HEK293 (cell line): ENCODE measurements around the gene MAML1.

Experiments
- GLIS1 ChIP-seq: fragments of 450-650 bp; formaldehyde crosslinking; IDR thresholded peaks from 2 replicates; pipeline ENCODE4 v1.5.1; 2016; ENCODE audit warnings: missing biosample characterization, missing genetic modification characterization
- HOXC10 ChIP-seq: sonication (generic); formaldehyde crosslinking; IDR thresholded peaks from 2 replicates; pipeline ENCODE4 v1.8.1; 2023; ENCODE audit warnings: mild to moderate bottlenecking, missing genetic modification reagents
- HOXD13 ChIP-seq: sonication (generic); formaldehyde crosslinking; IDR thresholded peaks from 2 replicates; pipeline ENCODE4 v1.8.0; 2022; ENCODE audit warnings: missing genetic modification reagents, borderline replicate concordance
- IKZF3 ChIP-seq: fragments of 450-650 bp; IDR thresholded peaks from 2 replicates; pipeline ENCODE4 v1.5.0; 2018; ENCODE audit warnings: missing biosample characterization, mild to moderate bottlenecking, missing genetic modification characterization, moderate library complexity
- KLF16 ChIP-seq: fragments of 450-650 bp; formaldehyde crosslinking; IDR thresholded peaks from 2 replicates; pipeline ENCODE4 v1.5.1; 2017; ENCODE audit warnings: missing biosample characterization, missing genetic modification characterization
- SETDB1 ChIP-seq: IDR thresholded peaks from one replicate; pipeline ENCODE4 v1.6.1; 2017; ENCODE audit warnings: mild to moderate bottlenecking, low read length, moderate library complexity, mixed read lengths; ENCODE audit not compliant: insufficient read length
- SP7 ChIP-seq: fragments of 450-650 bp; formaldehyde crosslinking; IDR thresholded peaks from 2 replicates; pipeline ENCODE4 v1.5.1; 2016; ENCODE audit warnings: missing biosample characterization, missing genetic modification characterization
- ZBTB48 ChIP-seq: fragments of 450-650 bp; formaldehyde crosslinking; IDR thresholded peaks from 2 replicates; pipeline ENCODE4 v1.5.1; 2016; ENCODE audit warnings: missing biosample characterization, missing genetic modification characterization
- ZFHX2 ChIP-seq: fragments of 450-650 bp; formaldehyde crosslinking; conservative IDR thresholded peaks from 2 replicates; pipeline ENCODE4 v1.5.1; 2016; ENCODE audit warnings: missing biosample characterization, missing genetic modification characterization
- ZIC2 ChIP-seq: fragments of 450-650 bp; formaldehyde crosslinking; IDR thresholded peaks from 2 replicates; pipeline ENCODE4 v1.5.1; 2016; ENCODE audit warnings: missing biosample characterization, missing genetic modification characterization
- ZNF114 ChIP-seq: fragments of 450-650 bp; formaldehyde crosslinking; IDR thresholded peaks from 2 replicates; pipeline ENCODE4 v1.5.0; 2017; ENCODE audit warnings: missing biosample characterization, missing genetic modification characterization
- ZNF146 ChIP-seq: fragments of 450-650 bp; formaldehyde crosslinking; IDR thresholded peaks from 2 replicates; pipeline ENCODE4 v1.5.1; 2016; ENCODE audit warnings: missing biosample characterization, missing genetic modification characterization
- ZNF184 ChIP-seq: fragments of 450-650 bp; IDR thresholded peaks from 2 replicates; pipeline ENCODE4 v1.5.1; 2018; ENCODE audit warnings: missing biosample characterization, mild to moderate bottlenecking, missing genetic modification characterization
- ZNF211 ChIP-seq: fragments of 450-650 bp; formaldehyde crosslinking; IDR thresholded peaks from 2 replicates; pipeline ENCODE4 v1.5.1; 2016; ENCODE audit warnings: low read depth, missing biosample characterization, missing genetic modification characterization
- ZNF23 ChIP-seq: fragments of 450-650 bp; formaldehyde crosslinking; IDR thresholded peaks from 2 replicates; pipeline ENCODE4 v1.5.1; 2016; ENCODE audit warnings: missing biosample characterization, missing genetic modification characterization, borderline replicate concordance
- ZNF248 ChIP-seq: fragments of 450-650 bp; formaldehyde crosslinking; IDR thresholded peaks from 2 replicates; pipeline ENCODE4 v1.5.1; 2017; ENCODE audit warnings: missing biosample characterization, missing genetic modification characterization
- ZNF302 ChIP-seq: fragments of 450-650 bp; formaldehyde crosslinking; IDR thresholded peaks from 2 replicates; pipeline ENCODE4 v1.5.1; 2016; ENCODE audit warnings: missing biosample characterization, missing genetic modification characterization, low read depth
- ZNF311 ChIP-seq: fragments of 450-650 bp; formaldehyde crosslinking; IDR thresholded peaks from 2 replicates; pipeline ENCODE4 v1.5.1; 2017; ENCODE audit warnings: missing biosample characterization, missing genetic modification characterization, borderline replicate concordance
- ZNF335 ChIP-seq: fragments of 450-650 bp; formaldehyde crosslinking; conservative IDR thresholded peaks from 2 replicates; pipeline ENCODE4 v1.5.1; 2016; ENCODE audit warnings: missing biosample characterization, missing genetic modification characterization
- ZNF350 ChIP-seq: fragments of 450-650 bp; formaldehyde crosslinking; IDR thresholded peaks from 2 replicates; pipeline ENCODE4 v1.5.0; 2017; ENCODE audit warnings: missing biosample characterization, mild to moderate bottlenecking, missing genetic modification characterization
- ZNF416 ChIP-seq: fragments of 450-650 bp; formaldehyde crosslinking; IDR thresholded peaks from 2 replicates; pipeline ENCODE4 v1.5.1; 2016; ENCODE audit warnings: missing biosample characterization, missing genetic modification characterization
- ZNF561 ChIP-seq: fragments of 450-650 bp; IDR thresholded peaks from 2 replicates; pipeline ENCODE4 v1.5.1; 2018; ENCODE audit warnings: missing biosample characterization, missing genetic modification characterization, borderline replicate concordance
- ZNF600 ChIP-seq: fragments of 450-650 bp; formaldehyde crosslinking; IDR thresholded peaks from 2 replicates; pipeline ENCODE4 v1.5.1; 2016; ENCODE audit warnings: missing biosample characterization, missing genetic modification characterization
- ZNF670 ChIP-seq: fragments of 450-650 bp; formaldehyde crosslinking; IDR thresholded peaks from 2 replicates; pipeline ENCODE4 v1.5.1; 2016; ENCODE audit warnings: missing biosample characterization, missing genetic modification characterization, low read depth
- ZNF677 ChIP-seq: fragments of 450-650 bp; IDR thresholded peaks from 2 replicates; pipeline ENCODE4 v1.5.0; 2018; ENCODE audit warnings: missing biosample characterization, mild to moderate bottlenecking, missing genetic modification characterization, moderate library complexity
- ZNF792 ChIP-seq: fragments of 450-650 bp; formaldehyde crosslinking; IDR thresholded peaks from 2 replicates; pipeline ENCODE4 v1.5.1; 2016; ENCODE audit warnings: missing biosample characterization, missing genetic modification characterization
- ZNF837 ChIP-seq: fragments of 450-650 bp; formaldehyde crosslinking; IDR thresholded peaks from 2 replicates; pipeline ENCODE4 v1.5.1; 2016; ENCODE audit warnings: missing biosample characterization, missing genetic modification characterization
- ZSCAN30 ChIP-seq: fragments of 450-650 bp; IDR thresholded peaks from 2 replicates; pipeline ENCODE4 v1.5.1; 2018; ENCODE audit warnings: missing biosample characterization, mild to moderate bottlenecking, missing genetic modification characterization, moderate library complexity
- TF ChIP-seq, protein P1 (sequence below): fragments of 450-650 bp; formaldehyde crosslinking; IDR thresholded peaks from 2 replicates; pipeline ENCODE4 v1.5.1; 2016; ENCODE audit warnings: missing biosample characterization, missing genetic modification characterization
- TF ChIP-seq, protein P2 (sequence below): fragments of 450-650 bp; formaldehyde crosslinking; IDR thresholded peaks from 2 replicates; pipeline ENCODE4 v1.5.1; 2016; ENCODE audit warnings: missing biosample characterization, missing genetic modification characterization
- TF ChIP-seq, protein P3 (sequence below): fragments of 450-650 bp; formaldehyde crosslinking; IDR thresholded peaks from 2 replicates; pipeline ENCODE4 v1.5.1; 2016; ENCODE audit warnings: missing biosample characterization, missing genetic modification characterization
- TF ChIP-seq, protein P4 (sequence below): fragments of 450-650 bp; formaldehyde crosslinking; IDR thresholded peaks from 2 replicates; pipeline ENCODE4 v1.5.1; 2016; ENCODE audit warnings: missing biosample characterization, missing genetic modification characterization

Gene MAML1

DNA sequence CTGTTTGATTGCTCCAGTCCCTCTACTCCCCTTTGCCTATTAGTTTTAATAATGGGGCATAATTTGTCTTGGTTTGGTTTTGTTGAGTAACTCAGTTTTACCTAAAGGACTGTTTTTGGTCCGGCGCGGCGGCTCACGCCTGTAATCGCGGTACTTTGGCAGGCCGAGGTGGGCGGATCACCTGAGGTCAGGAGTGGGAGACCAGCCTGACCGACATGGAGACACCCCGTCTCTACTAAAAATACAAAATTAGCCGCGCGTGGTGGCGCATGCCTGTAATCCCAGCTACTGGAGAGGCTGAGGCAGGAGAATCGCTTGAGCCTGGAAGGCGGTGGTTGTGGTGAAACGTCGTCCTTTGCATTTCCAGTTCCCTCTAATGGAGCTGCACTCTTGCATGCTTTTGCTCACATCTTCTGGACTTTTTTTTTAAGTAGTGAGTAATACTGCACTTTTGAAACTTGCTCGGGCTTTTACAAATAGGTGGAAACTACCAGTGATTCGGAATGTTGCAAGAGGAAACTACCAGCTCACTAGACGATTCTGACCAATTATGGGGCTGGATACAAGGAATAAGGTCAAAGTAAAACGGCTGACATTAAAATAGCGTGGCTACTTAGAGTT lies 721 bp upstream of the MAML1 start (continued):
- no peak for TF ChIP-seq ZNF350
- no peak for TF ChIP-seq ZNF211
- no peak for TF ChIP-seq ZNF23
- no peak for TF ChIP-seq SP7 (tag by site-specific recombination)
- no peak for TF ChIP-seq ZNF670 (tag by site-specific recombination)
- no peak for TF ChIP-seq ZBTB48 (tag by site-specific recombination)
- TF ChIP-seq, protein P1, sequence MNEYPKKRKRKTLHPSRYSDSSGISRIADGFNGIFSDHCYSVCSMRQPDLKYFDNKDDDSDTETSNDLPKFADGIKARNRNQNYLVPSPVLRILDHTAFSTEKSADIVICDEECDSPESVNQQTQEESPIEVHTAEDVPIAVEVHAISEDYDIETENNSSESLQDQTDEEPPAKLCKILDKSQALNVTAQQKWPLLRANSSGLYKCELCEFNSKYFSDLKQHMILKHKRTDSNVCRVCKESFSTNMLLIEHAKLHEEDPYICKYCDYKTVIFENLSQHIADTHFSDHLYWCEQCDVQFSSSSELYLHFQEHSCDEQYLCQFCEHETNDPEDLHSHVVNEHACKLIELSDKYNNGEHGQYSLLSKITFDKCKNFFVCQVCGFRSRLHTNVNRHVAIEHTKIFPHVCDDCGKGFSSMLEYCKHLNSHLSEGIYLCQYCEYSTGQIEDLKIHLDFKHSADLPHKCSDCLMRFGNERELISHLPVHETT (tag by site-specific recombination), result no peak
- peak; percentile 82 for TF ChIP-seq ZNF600
- no peak for TF ChIP-seq ZNF561 (tag by site-specific recombination)
- TF ChIP-seq GLIS1 (tag by site-specific recombination), result no peak
- no peak for TF ChIP-seq ZNF184 (tag by site-specific recombination)
- TF ChIP-seq IKZF3 (tag by site-specific recombination), result no peak
- TF ChIP-seq ZIC2 (tag by site-specific recombination), result no peak
- TF ChIP-seq, protein P2, sequence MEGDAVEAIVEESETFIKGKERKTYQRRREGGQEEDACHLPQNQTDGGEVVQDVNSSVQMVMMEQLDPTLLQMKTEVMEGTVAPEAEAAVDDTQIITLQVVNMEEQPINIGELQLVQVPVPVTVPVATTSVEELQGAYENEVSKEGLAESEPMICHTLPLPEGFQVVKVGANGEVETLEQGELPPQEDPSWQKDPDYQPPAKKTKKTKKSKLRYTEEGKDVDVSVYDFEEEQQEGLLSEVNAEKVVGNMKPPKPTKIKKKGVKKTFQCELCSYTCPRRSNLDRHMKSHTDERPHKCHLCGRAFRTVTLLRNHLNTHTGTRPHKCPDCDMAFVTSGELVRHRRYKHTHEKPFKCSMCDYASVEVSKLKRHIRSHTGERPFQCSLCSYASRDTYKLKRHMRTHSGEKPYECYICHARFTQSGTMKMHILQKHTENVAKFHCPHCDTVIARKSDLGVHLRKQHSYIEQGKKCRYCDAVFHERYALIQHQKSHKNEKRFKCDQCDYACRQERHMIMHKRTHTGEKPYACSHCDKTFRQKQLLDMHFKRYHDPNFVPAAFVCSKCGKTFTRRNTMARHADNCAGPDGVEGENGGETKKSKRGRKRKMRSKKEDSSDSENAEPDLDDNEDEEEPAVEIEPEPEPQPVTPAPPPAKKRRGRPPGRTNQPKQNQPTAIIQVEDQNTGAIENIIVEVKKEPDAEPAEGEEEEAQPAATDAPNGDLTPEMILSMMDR (tag by site-specific recombination), result no peak
- no peak for TF ChIP-seq HOXD13 (CRISPR knock-in tag)
- no peak for TF ChIP-seq ZNF302 (tag by site-specific recombination)
- no peak for TF ChIP-seq ZSCAN30 (tag by site-specific recombination)
- no peak for TF ChIP-seq ZNF792 (tag by site-specific recombination)
- no peak for TF ChIP-seq KLF16
- TF ChIP-seq ZNF416 (tag by site-specific recombination), result no peak
- TF ChIP-seq, protein P3, sequence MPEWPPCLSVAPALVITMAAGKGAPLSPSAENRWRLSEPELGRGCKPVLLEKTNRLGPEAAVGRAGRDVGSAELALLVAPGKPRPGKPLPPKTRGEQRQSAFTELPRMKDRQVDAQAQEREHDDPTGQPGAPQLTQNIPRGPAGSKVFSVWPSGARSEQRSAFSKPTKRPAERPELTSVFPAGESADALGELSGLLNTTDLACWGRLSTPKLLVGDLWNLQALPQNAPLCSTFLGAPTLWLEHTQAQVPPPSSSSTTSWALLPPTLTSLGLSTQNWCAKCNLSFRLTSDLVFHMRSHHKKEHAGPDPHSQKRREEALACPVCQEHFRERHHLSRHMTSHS (tag by site-specific recombination), result no peak
- no peak for TF ChIP-seq ZNF677
- TF ChIP-seq ZNF248 (tag by site-specific recombination), result no peak
- peak; percentile 41 for TF ChIP-seq ZFHX2 (tag by site-specific recombination)
- no peak for TF ChIP-seq ZNF146
- TF ChIP-seq SETDB1, result no peak
- no peak for TF ChIP-seq ZNF114 (tag by site-specific recombination)
- peak; percentile 84; the same call in 1 of the 2 replicates for TF ChIP-seq ZNF335 (tag by site-specific recombination)
- no peak for TF ChIP-seq ZNF837 (tag by site-specific recombination)
- no peak for TF ChIP-seq ZNF311 (tag by site-specific recombination)
- TF ChIP-seq, protein P4, sequence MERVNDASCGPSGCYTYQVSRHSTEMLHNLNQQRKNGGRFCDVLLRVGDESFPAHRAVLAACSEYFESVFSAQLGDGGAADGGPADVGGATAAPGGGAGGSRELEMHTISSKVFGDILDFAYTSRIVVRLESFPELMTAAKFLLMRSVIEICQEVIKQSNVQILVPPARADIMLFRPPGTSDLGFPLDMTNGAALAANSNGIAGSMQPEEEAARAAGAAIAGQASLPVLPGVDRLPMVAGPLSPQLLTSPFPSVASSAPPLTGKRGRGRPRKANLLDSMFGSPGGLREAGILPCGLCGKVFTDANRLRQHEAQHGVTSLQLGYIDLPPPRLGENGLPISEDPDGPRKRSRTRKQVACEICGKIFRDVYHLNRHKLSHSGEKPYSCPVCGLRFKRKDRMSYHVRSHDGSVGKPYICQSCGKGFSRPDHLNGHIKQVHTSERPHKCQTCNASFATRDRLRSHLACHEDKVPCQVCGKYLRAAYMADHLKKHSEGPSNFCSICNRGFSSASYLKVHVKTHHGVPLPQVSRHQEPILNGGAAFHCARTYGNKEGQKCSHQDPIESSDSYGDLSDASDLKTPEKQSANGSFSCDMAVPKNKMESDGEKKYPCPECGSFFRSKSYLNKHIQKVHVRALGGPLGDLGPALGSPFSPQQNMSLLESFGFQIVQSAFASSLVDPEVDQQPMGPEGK (tag by site-specific recombination), result no peak
- no peak for TF ChIP-seq HOXC10 (CRISPR knock-in tag)
- TF ChIP-seq, all 188 proteins: peak for 10
